HG03060 (cell line): ENCODE data around the gene NPVF.

ENCODE experiments used
- ATAC-seq: cut with Tn5 transposase; IDR thresholded peaks from one replicate; pipeline ENCODE4 v1.9.1; 2021; ENCODE audit warnings: low read depth, moderate number of reproducible peaks; ENCODE audit not compliant: unreplicated experiment

NPVF gene

GRCh38 chr7:25238066-25238725 is 9.9 kb upstream of the NPVF start:
- no peak for ATAC-seq

GRCh38 chr7:25235471-25235870 is 7.2 kb upstream of the NPVF start:
- ATAC-seq, result no peak

DNA sequence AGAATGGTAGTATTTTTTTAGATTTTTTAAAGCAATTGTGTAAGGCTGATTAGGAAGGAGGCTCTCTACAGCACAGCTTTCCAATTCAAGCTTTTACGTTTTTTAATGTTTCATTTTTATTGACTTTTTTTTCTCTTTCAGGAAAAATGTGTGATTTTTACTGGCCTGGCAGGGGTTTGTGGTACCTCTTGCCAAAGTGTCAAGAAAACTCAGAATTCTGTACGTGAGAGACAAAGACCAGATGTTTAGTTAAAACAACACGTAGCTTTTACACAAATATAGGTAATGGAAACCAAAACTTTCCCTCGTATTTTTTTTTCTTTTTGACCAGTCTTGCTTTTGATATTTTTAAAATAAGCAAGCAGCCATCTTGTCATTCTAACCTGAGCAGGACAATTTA is 6.0 kb upstream of the NPVF start:
- ATAC-seq, result no peak

DNA sequence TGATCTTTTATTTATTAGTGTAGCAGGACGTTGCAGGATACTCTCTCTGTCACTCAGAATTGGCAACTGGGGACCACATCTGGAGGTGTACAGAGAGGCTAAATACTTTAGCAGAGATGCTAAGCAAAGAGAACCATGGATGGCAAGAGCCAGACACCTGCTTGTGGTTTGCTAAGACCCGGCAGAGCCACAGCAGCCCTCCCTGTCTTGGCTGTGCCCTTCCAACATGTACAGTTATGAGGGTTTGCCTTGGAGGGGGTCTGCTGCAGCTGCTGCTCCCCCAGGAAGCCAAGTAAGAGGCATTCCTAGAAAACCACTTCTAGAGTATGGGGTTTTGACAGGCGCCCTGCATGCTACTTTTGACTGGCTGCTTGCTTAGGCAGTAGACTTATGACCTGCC is 5.1 kb downstream of the NPVF start:
- no peak for ATAC-seq

DNA sequence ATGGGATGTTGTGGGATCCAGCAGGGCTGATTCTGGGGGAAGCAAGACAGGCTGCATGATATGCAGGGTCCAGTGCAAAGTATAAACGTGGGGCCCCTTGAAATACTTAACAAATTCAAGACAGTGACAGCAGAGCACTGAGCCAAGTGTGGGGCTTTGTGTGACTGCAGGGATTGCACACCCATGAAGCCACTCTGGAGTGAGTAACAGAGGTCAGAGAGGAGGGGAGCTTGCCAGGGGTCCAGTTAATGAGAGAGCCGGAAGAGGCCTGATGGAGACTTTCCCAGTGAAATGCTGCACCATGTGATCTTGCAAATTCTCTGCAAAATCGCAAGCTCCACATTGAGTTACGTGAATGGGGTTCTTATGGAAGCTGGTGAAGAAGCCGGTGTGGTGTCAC is 5.6 kb downstream of the NPVF start:
- no peak for ATAC-seq

DNA sequence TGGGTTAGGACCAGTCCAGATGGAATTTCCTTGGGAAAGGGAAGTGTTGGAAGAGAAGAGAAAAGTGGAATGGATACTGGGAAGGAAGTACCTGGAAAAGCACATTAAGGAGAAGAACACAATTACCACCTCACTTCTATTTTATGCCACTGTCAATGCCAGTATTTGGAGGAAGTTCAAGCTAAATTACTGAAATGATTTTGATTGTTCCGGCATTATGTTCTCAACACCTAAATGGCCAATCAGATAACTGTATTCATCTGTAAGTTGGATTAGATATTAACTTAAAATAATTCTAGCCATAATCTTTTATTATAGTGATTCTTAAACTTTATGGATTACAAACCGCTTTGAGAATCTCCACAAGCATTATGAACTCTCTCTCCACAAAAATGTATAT is 7.3 kb downstream of the NPVF start:
- no peak for ATAC-seq

- ATAC-seq, result no peak
Observed at GRCh38 chr7:25218191-25218590, 10.1 kb downstream of the NPVF start.

- ATAC-seq, result no peak
Observed at GRCh38 chr7:25216837-25217236, 11.4 kb downstream of the NPVF start.

GRCh38 chr7:25215694-25216335 is 12.5 kb downstream of the NPVF start:
- ATAC-seq, result no peak

GRCh38 chr7:25208525-25209221 is 19.6 kb downstream of the NPVF start:
- no peak for ATAC-seq

DNA sequence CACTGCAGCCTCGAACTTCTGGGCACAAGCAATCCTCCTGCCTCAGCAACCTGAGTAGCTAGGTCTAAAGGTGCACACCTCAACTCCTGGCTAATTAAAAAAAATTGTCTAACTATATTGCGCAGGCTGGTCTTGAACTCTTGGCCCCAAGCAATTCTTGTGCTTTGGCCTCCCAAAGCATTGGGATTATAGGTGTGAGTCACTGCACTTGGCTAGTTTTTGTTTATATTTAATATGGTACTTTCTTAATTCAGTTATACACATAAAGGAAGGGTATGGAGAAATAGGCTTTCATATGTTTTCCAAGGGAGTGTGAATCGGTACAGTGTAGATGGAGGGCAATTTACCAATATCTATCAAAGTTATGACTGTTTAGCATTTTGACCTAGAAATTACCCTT is 20.4 kb downstream of the NPVF start:
- no peak for ATAC-seq

GRCh38 chr7:25206765-25207164 is 21.5 kb downstream of the NPVF start:
- ATAC-seq, result no peak

DNA sequence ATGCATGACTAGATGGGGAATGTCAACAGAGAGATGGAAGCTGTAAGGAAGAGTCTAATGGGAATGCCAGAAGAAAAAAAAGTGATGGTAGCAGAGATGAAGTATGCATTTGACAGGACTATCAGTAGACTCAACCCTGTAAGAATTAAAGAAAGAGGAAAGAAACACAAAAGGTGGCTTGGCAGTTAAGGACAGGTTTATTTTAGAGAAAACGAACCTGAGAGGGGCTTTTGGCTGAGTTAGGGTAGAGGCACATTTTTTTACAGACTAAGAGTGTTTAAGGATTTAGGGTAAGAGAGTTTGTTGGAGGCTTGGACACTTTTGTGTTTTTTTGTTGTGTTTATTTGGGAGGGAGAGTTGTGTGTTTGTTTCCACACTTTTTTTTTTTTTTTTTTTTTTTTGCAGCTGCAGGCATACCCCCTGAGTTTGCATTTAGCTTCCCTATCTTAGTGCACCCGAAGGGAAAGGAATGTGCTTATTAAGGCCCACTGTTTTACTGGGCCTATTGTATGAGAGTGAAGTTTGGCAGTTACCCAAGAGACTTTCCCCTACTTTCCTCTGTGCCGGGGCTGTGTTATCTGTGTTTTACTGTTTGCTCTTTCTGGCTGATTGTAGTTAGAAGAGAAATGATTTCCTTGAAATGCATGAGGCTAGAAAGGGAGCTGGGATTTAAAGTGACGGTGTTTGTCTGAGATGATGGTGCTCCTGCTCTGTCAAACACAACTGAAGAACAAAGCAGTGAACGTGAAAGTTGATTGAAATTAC is 32.0 kb downstream of the NPVF start:
- no peak for ATAC-seq

- ATAC-seq, result no peak
Observed at GRCh38 chr7:25194036-25194435, 34.2 kb downstream of the NPVF start.

DNA sequence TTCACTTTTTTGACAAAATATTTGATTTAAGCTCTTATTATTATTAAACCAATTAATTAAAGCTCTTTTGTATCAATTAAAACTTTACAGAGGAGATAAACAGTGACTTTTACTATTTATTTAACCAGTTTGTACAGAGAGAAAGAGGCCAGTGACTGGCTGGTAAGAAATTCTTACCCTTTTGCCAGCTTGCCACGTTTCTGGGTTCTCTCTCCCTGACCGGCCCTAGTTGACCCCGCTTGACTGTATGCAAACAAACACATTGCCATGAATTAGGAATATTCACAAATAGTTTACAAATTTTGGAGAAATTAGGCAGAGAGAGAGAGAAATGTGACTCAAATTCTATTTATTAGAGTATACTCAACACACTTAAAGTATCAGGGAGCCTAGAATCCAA is 36.2 kb downstream of the NPVF start:
- ATAC-seq, result no peak

- ATAC-seq, result no peak
Observed at GRCh38 chr7:25189197-25189596, 39.1 kb downstream of the NPVF start.

- no peak for ATAC-seq
Observed at GRCh38 chr7:25187932-25188331, 40.4 kb downstream of the NPVF start.

- no peak for ATAC-seq
Observed at GRCh38 chr7:25186436-25186835, 41.9 kb downstream of the NPVF start.

DNA sequence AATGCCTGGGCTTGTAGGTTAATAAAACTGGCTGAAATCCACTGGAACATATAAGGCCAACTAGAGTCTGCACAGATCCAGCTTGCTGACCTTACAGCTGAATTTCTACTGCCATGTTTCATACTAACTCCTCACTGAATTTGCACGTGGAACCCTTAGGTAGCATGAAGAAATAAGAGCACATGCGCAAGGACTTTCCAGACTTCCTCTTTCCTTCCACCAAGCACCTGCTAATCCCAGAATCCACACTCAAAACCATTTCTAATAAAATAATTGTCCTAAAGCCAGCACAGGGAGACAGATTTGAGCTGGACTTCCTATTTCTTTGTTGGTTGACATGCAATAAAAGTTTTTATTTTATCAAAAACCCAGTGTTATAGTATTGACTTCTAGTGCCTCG is 46.8 kb downstream of the NPVF start:
- no peak for ATAC-seq

DNA sequence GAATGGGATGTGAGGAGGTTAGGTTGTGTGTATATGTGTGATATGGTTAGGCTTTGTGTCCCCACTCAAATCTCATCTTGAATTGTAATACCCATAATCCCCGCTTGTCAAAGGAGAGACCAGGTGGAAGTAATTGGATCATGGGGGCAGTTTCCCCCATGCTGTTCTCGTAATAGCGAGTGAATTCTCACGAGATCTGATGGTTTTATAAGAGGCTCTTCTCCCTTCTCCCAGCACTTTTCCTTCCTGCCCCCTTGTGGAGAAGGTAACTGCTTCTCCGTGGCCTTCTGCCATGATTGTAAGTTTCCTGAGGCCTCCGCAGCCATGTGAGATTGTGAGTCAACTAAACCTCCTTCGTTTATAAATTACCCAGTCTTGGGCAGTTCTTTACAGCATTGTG is 47.3 kb downstream of the NPVF start:
- ATAC-seq, result no peak

GRCh38 chr7:25180592-25180923 is 47.7 kb downstream of the NPVF start:
- ATAC-seq, result peak; percentile 21
